T-helper 2 cell treated with Interferon-gamma antibody and Interleukin-4, amounts not matched to agents 5 μg/mL and 100 μg/mL, for 36 hours (primary cell): ENCODE results near the gene NANS.
"Not testable (repeated sequence)": the region's sequence is repeated elsewhere in the genome, so short reads cannot be mapped to it uniquely, and the experiment has no call there.

Experiments used
- DNase-seq: peaks from one replicate; pipeline ENCODE4 v3.0.0; 2021; ENCODE audit warnings: low spot score
- H3K27ac Mint-ChIP-seq: one replicate; pipeline ENCODE4 v1.8.0; 2021; ENCODE audit warnings: mild to moderate bottlenecking, mixed read lengths
- H3K27me3 Mint-ChIP-seq: one replicate; pipeline ENCODE4 v1.8.0; 2021; ENCODE audit warnings: low read depth, mixed read lengths
- H3K36me3 Mint-ChIP-seq: one replicate; pipeline ENCODE4 v1.8.0; 2021; ENCODE audit warnings: low read depth, mixed read lengths
- H3K4me1 Mint-ChIP-seq: one replicate; pipeline ENCODE4 v1.8.0; 2021; ENCODE audit warnings: low read depth, mixed read lengths
- H3K4me3 Mint-ChIP-seq: one replicate; pipeline ENCODE4 v1.8.0; 2022; ENCODE audit warnings: mild to moderate bottlenecking, moderate library complexity, mixed read lengths
- H3K9me3 Mint-ChIP-seq: one replicate; pipeline ENCODE4 v1.8.0; 2021; ENCODE audit warnings: mixed read lengths

NANS gene, protein sequence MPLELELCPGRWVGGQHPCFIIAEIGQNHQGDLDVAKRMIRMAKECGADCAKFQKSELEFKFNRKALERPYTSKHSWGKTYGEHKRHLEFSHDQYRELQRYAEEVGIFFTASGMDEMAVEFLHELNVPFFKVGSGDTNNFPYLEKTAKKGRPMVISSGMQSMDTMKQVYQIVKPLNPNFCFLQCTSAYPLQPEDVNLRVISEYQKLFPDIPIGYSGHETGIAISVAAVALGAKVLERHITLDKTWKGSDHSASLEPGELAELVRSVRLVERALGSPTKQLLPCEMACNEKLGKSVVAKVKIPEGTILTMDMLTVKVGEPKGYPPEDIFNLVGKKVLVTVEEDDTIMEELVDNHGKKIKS

DNA sequence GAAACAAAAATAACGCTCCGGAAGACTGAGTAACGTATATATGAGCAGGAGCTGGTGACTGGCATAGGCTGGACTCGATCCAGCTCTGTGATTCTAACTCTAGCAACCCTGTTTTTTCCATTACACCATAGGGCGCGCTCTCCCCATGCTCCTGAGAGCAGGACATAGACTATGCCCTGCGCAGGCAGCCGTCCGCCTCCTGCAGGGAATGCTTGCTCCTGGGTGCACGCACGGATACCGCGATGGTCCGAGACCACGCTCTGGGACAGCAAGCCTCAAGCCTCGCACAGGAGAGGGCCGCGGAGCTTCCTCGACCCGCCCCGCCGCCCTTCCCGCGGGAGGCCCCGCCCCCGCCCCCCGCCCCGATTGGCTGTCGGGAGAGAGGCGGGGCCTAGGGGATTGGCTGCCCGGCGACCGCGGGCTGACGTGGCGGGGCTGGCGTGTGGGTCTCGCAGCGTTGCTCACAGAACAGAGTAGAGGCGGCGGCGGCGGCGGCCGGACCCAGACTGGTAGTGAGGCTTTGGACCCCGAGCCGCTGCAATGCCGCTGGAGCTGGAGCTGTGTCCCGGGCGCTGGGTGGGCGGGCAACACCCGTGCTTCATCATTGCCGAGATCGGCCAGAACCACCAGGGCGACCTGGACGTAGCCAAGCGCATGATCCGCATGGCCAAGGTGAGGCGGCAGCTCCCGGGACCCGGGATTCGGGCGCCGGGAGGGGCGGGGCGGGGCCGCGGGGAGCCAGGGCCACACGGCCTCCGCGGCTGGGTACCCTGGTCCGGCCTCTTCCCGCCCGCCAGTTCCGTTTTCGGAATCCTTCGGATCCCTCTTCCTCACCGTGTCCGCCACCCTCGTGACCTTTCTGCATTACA is at the start of gene NANS:
Gene NANS, plus strand, starts transcription at position 464 of the 869 bp plus-strand sequence. Its CDS starts 77 bp downstream, at position 541.
- H3K9me3 Mint-ChIP-seq: no peaks in the 10 kb centered on the region
- peaks cover 17% of the 10 kb centered on the region for H3K36me3 Mint-ChIP-seq
- peak within 1 kb of the TSS; percentile 97 for H3K27ac Mint-ChIP-seq
- peaks cover 31% of the 10 kb centered on the region for H3K4me1 Mint-ChIP-seq
- DNase-seq: peak; percentile 93
- peak within 1 kb of the TSS; percentile 98 for H3K4me3 Mint-ChIP-seq
- no peaks in the 10 kb centered on the region for H3K27me3 Mint-ChIP-seq

DNA sequence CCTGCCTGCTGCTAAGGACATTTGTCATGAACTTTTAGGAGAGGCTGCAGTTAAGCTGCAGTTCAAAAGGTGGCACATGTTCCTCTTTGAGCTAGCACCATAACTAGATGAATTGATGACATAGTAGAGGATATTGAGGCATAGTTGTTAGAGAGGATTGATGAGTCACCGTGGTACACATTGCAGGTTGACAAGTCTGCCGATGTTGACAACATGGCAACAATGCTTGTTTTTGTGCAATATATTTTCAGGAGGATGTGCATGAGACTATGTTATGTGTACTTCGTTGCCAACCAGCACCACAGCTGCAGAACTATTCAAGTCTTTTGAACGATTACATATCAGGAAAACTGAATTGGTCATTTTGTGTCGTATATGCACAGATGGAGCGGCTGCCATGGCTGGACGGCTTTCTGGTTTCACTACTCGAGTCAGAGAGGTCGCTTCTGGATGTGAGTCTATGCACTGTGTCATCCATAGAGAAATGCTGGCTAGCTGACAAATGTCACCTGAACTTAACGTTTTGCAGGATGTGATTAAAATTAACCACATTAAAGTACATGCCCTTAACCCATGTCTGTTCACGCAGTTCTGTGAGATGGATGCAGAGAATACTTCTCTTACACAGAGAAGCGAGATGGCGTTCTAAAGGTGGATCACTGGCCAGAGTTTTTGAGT is 49.1 kb upstream of the NANS start:
- Mint-ChIP-seq H3K27ac (no peak overlapping the region), H3K27me3 (no peaks in the 10 kb centered on the region), H3K4me1 (peaks cover 19% of the 10 kb centered on the region), H3K4me3 (no peak overlapping the region), H3K36me3 (peaks cover 68% of the 10 kb centered on the region), H3K9me3 (no peaks in the 10 kb centered on the region)
- no peak for DNase-seq

DNA sequence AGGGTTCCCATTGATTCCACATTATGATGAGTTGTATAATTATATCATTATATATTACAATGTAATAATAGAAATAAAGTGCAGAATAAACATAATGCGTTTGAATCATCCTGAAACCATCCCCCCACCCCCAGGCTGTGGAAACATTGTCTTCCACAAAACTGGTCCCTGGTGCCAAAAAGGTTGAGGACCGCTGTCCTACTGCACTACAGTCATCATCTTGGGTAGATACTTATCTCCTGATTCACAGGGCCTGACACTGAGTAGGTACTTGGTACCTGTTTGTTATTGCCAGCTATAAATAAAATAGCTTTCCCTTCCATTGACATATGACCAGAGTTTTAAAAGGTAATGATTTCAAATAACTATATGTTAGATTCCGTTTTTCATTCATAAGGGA is 47.8 kb upstream of the NANS start:
- Mint-ChIP-seq H3K36me3 (peaks cover 71% of the 10 kb centered on the region), H3K27me3 (no peaks in the 10 kb centered on the region), H3K9me3 (no peaks in the 10 kb centered on the region), H3K27ac (no peak overlapping the region), H3K4me3 (no peak overlapping the region), H3K4me1 (peaks cover 18% of the 10 kb centered on the region)
- no peak for DNase-seq

DNA sequence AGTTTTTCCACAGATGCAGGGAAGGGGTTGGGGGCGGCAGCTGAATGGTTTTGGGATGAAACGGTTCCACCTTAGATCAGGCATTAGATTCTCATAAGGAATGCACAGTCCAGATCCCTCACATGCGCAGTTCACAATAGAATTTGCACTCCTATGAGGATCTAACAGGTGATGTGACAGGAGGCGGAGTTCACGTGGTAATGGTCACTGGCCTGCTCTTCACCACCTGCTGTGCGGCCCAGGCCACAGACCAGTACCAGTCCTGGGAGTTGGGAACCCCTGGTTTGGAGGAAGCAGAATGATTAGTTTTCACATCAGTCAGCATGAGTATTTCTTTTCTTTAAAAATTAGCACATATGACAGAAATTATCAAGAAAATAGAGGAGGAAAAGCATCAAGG is 47.1 kb upstream of the NANS start:
- Mint-ChIP-seq H3K27ac (no peak overlapping the region), H3K9me3 (no peaks in the 10 kb centered on the region), H3K27me3 (no peaks in the 10 kb centered on the region), H3K36me3 (peaks cover 68% of the 10 kb centered on the region), H3K4me3 (no peak overlapping the region), H3K4me1 (peaks cover 16% of the 10 kb centered on the region)
- DNase-seq: no peak

DNA sequence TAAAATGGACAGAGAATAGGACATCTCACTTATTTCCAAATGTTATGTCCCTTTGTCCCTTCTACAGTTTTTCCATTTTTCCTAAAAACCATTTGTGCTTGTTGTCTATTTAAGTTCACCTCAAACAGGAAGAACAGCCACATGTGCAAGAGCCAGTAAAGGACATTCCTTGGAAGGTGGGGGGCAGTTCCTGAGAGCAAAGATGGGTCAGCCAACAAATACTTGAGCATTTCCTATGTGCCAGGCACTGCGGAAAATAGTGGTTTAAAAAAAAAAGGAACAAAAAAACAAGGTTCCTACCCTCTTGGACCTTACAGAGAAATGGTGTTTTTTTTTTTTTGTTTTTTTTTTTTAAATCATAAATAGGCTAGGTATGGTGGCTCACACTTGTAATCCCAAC is 46.6 kb upstream of the NANS start:
- Mint-ChIP-seq H3K36me3 (peaks cover 69% of the 10 kb centered on the region), H3K27me3 (no peaks in the 10 kb centered on the region), H3K4me1 (peaks cover 16% of the 10 kb centered on the region), H3K27ac (peak overlapping the region; percentile 23), H3K4me3 (no peak overlapping the region), H3K9me3 (no peaks in the 10 kb centered on the region)
- no peak for DNase-seq

DNA sequence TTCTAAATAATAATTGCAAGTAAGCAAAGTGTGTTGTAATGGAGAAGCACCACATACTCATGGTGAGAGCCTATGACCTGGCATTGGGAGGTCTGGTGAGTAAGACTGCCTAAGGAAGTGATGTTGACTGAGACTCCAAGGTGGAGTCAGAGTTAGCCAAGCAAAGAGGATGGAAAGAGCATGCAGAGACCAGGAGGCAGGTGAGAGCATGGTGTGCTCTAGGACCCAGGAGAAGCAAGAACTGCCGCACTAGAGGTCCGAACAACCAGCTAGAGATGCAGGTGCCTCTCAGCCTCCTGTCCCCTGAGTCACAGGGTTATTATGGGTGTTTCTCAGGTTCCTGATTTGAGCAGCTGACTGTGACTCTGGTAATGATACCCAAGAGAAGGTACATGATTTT is 46.1 kb upstream of the NANS start:
- DNase-seq: no peak
- Mint-ChIP-seq H3K9me3 (no peaks in the 10 kb centered on the region), H3K4me1 (peaks cover 16% of the 10 kb centered on the region), H3K27ac (peak overlapping the region; percentile 54), H3K27me3 (no peaks in the 10 kb centered on the region), H3K4me3 (no peak overlapping the region), H3K36me3 (peaks cover 70% of the 10 kb centered on the region)

DNA sequence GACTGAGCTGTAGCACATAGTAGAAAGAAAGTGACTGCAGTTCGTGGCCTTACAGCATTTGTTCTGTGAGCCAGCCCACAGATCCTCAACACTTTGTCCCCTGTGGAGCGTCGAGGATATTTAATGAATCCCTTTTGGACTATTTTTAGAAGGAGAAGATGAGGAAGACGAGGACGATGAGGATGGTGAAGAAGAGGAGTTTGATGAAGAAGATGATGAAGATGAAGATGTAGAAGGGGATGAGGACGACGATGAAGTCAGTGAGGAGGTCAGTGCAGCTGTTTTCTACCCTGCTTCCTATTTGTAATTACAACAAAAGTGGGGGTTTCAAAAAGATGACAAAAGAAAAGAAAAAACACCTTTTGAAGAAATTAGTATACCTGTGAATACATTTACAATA is 45.4 kb upstream of the NANS start:
- H3K36me3 Mint-ChIP-seq: peaks cover 68% of the 10 kb centered on the region
- DNase-seq: no peak
- H3K4me3 Mint-ChIP-seq: no peak overlapping the region
- peaks cover 16% of the 10 kb centered on the region for H3K4me1 Mint-ChIP-seq
- H3K27me3 Mint-ChIP-seq: no peaks in the 10 kb centered on the region
- peak overlapping the region; percentile 51 for H3K27ac Mint-ChIP-seq
- no peaks in the 10 kb centered on the region for H3K9me3 Mint-ChIP-seq

DNA sequence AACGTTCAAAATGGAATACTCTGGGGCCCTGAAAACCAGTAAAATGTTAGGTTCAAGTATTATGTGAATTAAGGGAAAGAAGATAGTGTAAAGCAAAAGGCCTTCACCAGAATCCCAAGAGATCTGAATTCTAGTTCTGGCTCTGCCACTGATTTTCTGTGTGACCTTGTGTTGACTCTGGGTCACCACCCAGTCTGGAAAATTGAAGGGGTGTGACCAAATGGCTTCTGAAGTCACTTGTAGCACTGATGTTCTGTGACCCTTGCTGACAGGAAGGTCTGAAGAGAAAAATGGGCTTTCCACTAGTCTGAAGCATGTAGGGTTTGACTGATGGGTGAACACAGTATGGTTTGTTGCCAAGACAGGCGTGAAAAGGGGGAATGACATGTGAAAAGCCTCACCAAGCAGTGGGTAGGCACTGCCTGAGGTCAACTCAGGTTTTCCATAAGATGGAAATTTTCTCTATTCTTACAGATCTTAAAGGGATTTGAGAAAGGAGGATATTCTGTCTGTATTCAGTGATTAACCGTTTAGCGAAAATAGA is 40.3 kb upstream of the NANS start:
- Mint-ChIP-seq H3K4me3 (no peak overlapping the region), H3K36me3 (peaks cover 66% of the 10 kb centered on the region), H3K9me3 (no peaks in the 10 kb centered on the region), H3K4me1 (no peaks in the 10 kb centered on the region), H3K27ac (no peak overlapping the region), H3K27me3 (no peaks in the 10 kb centered on the region)
- no peak for DNase-seq

DNA sequence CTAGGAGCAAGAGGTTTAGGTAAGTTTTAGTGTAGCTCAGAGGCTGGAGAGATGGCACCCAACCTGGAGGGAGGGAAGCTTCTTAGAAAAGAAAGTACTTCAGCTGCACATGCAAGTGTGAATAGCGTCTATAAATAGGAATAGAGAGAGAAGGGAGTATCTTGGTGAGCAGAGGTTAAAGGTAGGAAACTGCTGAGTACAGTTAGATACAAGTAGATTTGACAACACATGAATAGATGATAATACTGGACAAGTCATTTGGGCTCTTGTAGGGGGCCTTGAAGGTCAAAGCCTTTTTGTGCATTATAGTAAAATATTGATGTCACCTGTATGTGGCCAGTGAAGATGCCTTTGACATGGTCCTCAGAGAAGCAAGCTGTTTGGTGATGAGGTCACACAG is 39.2 kb upstream of the NANS start:
- no peak overlapping the region for H3K27ac Mint-ChIP-seq
- H3K27me3 Mint-ChIP-seq: no peaks in the 10 kb centered on the region
- H3K36me3 Mint-ChIP-seq: peaks cover 63% of the 10 kb centered on the region
- no peak for DNase-seq
- no peak overlapping the region for H3K4me3 Mint-ChIP-seq
- H3K4me1 Mint-ChIP-seq: no peaks in the 10 kb centered on the region
- no peaks in the 10 kb centered on the region for H3K9me3 Mint-ChIP-seq

DNA sequence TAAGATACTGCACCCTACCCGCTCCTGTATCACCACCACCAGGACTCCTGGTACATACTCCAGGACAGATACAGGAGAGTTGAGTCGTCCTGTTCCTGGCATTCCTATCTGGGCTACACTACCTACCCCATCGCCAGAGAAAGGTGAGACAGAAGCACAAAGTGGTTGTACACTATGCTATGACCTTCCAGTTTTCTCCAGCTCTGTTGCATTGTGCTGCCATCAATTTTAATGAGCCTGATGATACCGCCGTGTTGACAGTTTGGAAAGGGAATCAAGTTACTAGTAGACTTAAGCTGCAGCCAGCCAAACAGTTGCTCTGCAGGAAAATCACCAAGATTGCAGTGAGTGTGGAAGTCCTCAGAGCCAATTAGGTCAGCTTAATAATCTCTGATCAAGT is 38.2 kb upstream of the NANS start:
- DNase-seq: no peak
- Mint-ChIP-seq H3K4me1 (no peaks in the 10 kb centered on the region), H3K4me3 (no peak overlapping the region), H3K27ac (no peak overlapping the region), H3K9me3 (no peaks in the 10 kb centered on the region), H3K27me3 (no peaks in the 10 kb centered on the region), H3K36me3 (peaks cover 60% of the 10 kb centered on the region)

DNA sequence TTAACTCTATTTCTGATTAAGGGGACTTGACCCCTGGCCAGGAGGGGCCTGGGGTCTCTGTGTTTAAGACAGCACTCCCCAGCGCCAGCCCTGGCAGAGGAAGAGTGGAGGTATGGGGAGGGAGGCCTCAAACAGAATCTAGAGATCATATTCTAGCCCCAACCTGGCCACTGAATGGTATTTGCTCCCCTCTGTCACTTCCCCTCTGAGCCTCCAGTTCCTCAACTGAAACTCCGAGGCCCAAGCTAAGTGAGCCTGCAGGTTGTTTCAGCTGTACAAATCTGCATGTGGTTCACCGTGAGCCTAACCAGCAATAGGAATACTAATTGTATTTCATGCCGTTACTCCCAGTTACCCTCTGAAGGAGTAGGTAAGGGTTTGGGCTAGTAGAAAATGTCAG is 37.4 kb upstream of the NANS start:
- Mint-ChIP-seq H3K36me3 (peaks cover 55% of the 10 kb centered on the region), H3K4me3 (no peak overlapping the region), H3K4me1 (no peaks in the 10 kb centered on the region), H3K9me3 (no peaks in the 10 kb centered on the region), H3K27me3 (no peaks in the 10 kb centered on the region), H3K27ac (peak overlapping the region; percentile 52)
- no peak for DNase-seq

DNA sequence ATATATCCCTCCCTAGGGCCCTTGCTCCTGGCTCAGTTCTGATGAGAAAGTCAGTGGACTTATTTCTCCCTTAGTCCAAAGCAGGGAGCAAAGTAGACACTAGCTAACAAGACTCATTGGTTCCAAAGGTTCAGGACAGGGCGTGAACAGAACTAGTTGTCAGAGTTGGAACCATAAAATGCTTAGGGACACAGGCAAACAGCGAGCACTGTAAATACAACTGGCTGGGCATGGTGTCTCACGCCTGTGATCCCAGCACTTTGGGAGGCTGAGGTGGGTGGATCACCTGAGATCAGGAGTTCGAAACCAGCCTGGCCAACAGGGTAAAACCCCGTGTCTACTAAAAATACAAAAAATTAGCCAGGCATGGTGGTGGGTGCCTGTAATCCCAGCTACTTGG is 36.7 kb upstream of the NANS start:
- H3K36me3 Mint-ChIP-seq: peaks cover 49% of the 10 kb centered on the region
- not testable (repeated sequence) for H3K27ac Mint-ChIP-seq

DNA sequence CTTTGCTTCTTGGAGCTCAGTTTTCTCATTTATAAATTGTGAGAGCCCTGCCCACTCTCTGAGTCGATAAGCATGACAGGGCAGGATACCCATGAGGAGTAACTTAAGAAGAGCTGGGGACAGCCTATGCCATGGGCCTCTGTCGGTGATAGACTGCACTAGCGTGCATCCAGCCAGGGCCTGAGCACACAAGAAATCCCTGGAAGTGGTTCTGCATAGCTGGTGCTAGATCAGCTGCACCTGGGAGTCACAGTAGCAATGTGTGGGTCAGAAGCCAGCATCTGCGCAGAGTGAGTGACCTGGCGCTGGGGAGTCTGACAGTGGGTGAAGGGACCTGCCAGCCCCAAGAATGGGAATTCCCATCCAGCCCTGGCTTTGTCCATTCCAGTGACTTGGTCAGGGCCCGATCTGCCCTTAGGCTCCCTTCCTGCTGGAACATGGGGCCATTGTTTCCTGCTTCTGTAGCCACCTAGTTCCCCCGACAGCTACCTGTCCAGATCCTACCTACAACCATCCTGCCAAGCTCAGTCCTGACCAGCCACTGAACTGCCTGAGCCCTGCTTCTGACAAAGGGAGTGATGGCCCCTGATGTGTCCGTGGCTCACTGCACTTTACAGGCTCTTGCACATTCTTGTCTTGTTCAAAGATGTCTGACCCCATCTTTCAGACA is 35.9 kb upstream of the NANS start:
- Mint-ChIP-seq H3K36me3 (peaks cover 43% of the 10 kb centered on the region), H3K9me3 (no peaks in the 10 kb centered on the region), H3K27ac (no peak overlapping the region), H3K4me3 (no peak overlapping the region), H3K4me1 (peaks cover 2% of the 10 kb centered on the region), H3K27me3 (no peaks in the 10 kb centered on the region)
- DNase-seq: no peak

More for the DNA sequence above, 36.7 kb upstream of the NANS start:
- not testable (repeated sequence) for H3K4me3 Mint-ChIP-seq, H3K4me1 Mint-ChIP-seq, H3K9me3 Mint-ChIP-seq, H3K27me3 Mint-ChIP-seq, DNase-seq
